OCI-LY1 (cell line): ENCODE results near the gene CDC42EP4.

Source experiments
- H2AFZ ChIP-seq: fragments of 200-600 bp; sonication (generic), shearing (Covaris generic); 2 replicates; pipeline ENCODE4 v1.6.0; 2014; ENCODE audit warnings: antibody characterized with exemption, mild to moderate bottlenecking, low read length
- H3F3A ChIP-seq: fragments of 200-600 bp; sonication (generic), shearing (Covaris generic); 2 replicates; pipeline ENCODE4 v1.6.0; 2014; ENCODE audit warnings: mild to moderate bottlenecking, antibody characterized with exemption, low read length, moderate library complexity; ENCODE audit not compliant: insufficient read depth
- H3K27ac ChIP-seq: fragments of 200-600 bp; sonication (generic); 2 replicates; pipeline ENCODE4 v1.5.1; 2014; ENCODE audit warnings: low read length, mixed run types, mild to moderate bottlenecking, low read depth; ENCODE audit not compliant: poor library complexity, severe bottlenecking
- H3K27me3 ChIP-seq: fragments of 200-600 bp; sonication (generic); 2 replicates; pipeline ENCODE4 v1.6.0; 2014; ENCODE audit warnings: antibody characterized with exemption, mild to moderate bottlenecking, low read length, moderate library complexity; ENCODE audit not compliant: insufficient read depth
- H3K36me3 ChIP-seq: fragments of 200-600 bp; sonication (generic); 2 replicates; pipeline ENCODE4 v1.6.1; 2014; ENCODE audit warnings: mild to moderate bottlenecking, antibody characterized with exemption, low read length, moderate library complexity, mixed read lengths; ENCODE audit not compliant: insufficient read depth
- H3K4me1 ChIP-seq: fragments of 200-600 bp; sonication (generic); 2 replicates; pipeline ENCODE4 v1.5.1; 2014; ENCODE audit warnings: mild to moderate bottlenecking, low read length, moderate library complexity; ENCODE audit not compliant: insufficient read depth, severe bottlenecking
- H3K4me2 ChIP-seq: fragments of 200-600 bp; sonication (generic), shearing (Covaris generic); 2 replicates; pipeline ENCODE4 v1.6.1; 2014; ENCODE audit warnings: low read length
- H3K4me3 ChIP-seq: fragments of 200-600 bp; sonication (generic); 2 replicates; pipeline ENCODE4 v1.5.1; 2014; ENCODE audit warnings: low read length, low read depth, mild to moderate bottlenecking, mixed read lengths; ENCODE audit not compliant: poor library complexity, severe bottlenecking
- H3K79me2 ChIP-seq: fragments of 200-600 bp; shearing (Covaris generic); 2 replicates; pipeline ENCODE4 v1.6.1; 2016; ENCODE audit warnings: mixed run types, low read length, mixed read lengths; ENCODE audit not compliant: insufficient read depth
- H3K9ac ChIP-seq: fragments of 200-600 bp; sonication (generic), shearing (Covaris generic); 2 replicates; pipeline ENCODE4 v1.6.1; 2014; ENCODE audit warnings: mild to moderate bottlenecking, low read length, mixed read lengths
- H3K9me2 ChIP-seq: fragments of 200-600 bp; sonication (generic), shearing (Covaris generic); 2 replicates; pipeline ENCODE4 v1.6.1; 2014; ENCODE audit warnings: low read depth, mild to moderate bottlenecking, low read length, mixed read lengths
- H3K9me3 ChIP-seq: fragments of 200-600 bp; shearing (Covaris generic); 2 replicates; pipeline ENCODE4 v1.6.1; 2014; ENCODE audit warnings: low read length, mixed read lengths
- H4K20me1 ChIP-seq: fragments of 200-600 bp; sonication (generic), shearing (Covaris generic); 2 replicates; pipeline ENCODE4 v1.6.0; 2016; ENCODE audit warnings: mild to moderate bottlenecking, low read length; ENCODE audit not compliant: insufficient read depth
- EZH2 ChIP-seq: fragments of 200-600 bp; sonication (generic), shearing (Covaris generic); IDR thresholded peaks from 2 replicates; pipeline ENCODE4 v1.8.0; 2017; ENCODE audit warnings: borderline replicate concordance, mixed run types, mild to moderate bottlenecking, antibody characterized with exemption, low read length, moderate library complexity, mixed read lengths
- TF ChIP-seq, protein P1 (sequence below): fragments of 200-600 bp; sonication (generic), shearing (Covaris generic); IDR thresholded peaks from 2 replicates; pipeline ENCODE4 v1.5.1; 2017; ENCODE audit warnings: mild to moderate bottlenecking, antibody characterized with exemption, low read length, moderate library complexity, mixed read lengths

CDC42EP4 gene

DNA sequence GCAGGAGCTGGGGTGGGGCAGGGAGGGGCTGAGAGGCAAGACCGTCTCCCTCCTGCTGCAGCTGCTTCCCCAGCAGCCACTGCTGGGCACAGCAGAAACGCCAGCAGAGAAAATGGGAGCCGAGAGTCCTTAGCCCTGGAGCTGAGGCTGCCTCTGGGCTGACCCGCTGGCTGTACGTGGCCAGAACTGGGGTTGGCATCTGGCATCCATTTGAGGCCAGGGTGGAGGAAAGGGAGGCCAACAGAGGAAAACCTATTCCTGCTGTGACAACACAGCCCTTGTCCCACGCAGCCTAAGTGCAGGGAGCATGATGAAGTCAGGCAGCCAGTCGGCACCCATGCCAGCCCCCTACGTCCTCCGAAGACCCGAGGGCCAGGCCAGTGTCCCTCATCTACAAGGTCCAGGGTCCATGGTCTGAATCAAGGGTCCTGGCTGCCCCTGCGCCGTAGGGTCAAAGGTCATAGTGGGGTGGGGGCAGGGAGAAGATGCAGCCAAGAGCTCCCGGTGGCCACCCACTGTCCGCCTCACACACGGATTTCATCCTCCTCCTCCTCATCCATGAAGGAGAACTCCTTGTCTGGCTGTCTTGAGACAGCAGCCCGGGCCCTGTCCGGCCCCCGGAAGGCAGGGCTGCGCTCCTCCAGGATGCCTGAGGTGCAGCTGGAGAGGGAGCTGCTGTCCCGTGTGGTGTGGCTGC, 26.7 kb downstream of the CDC42EP4 start:
- Histone ChIP-seq H3K9me2 (no peaks in the 10 kb centered on the region), H3K79me2 (no peaks in the 10 kb centered on the region), H3K9me3 (no peaks in the 10 kb centered on the region), H3K9ac (no peak overlapping the region), H3K4me3 (no peak overlapping the region), H4K20me1 (no peaks in the 10 kb centered on the region), H3K4me2 (no peak overlapping the region), H2AFZ (no peak overlapping the region), H3K27me3 (no peaks in the 10 kb centered on the region; the same call in none of the 2 replicates), H3K36me3 (no peaks in the 10 kb centered on the region), H3K4me1 (no peaks in the 10 kb centered on the region), H3F3A (no peaks in the 10 kb centered on the region), H3K27ac (no peak overlapping the region)
- no peak for TF ChIP-seq EZH2
- TF ChIP-seq, protein P1, sequence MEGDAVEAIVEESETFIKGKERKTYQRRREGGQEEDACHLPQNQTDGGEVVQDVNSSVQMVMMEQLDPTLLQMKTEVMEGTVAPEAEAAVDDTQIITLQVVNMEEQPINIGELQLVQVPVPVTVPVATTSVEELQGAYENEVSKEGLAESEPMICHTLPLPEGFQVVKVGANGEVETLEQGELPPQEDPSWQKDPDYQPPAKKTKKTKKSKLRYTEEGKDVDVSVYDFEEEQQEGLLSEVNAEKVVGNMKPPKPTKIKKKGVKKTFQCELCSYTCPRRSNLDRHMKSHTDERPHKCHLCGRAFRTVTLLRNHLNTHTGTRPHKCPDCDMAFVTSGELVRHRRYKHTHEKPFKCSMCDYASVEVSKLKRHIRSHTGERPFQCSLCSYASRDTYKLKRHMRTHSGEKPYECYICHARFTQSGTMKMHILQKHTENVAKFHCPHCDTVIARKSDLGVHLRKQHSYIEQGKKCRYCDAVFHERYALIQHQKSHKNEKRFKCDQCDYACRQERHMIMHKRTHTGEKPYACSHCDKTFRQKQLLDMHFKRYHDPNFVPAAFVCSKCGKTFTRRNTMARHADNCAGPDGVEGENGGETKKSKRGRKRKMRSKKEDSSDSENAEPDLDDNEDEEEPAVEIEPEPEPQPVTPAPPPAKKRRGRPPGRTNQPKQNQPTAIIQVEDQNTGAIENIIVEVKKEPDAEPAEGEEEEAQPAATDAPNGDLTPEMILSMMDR: no peak

DNA sequence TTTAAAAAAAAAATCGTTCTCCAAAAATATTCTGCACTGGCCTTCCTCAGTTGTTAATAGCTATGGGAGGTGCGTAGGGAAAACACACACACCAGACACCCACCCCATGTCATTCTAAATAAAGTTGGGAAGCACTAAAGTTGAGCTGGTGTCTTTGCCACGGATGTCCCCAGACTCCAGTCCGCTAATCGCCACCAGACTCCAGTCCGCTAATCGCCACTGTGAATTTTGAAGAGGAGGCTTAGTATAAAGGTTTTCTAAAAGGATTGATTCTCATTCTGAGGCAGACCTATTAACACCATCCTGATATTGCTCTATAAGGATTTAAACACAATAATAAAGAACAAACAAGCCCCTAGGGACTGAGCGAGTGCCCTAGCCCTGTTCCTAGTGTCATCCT, 27.4 kb downstream of the CDC42EP4 start:
- no peaks in the 10 kb centered on the region for H3K9me3 ChIP-seq
- H3K79me2 ChIP-seq: no peaks in the 10 kb centered on the region
- TF ChIP-seq EZH2: no peak
- TF ChIP-seq, protein P1: no peak
- H3K36me3 ChIP-seq: no peaks in the 10 kb centered on the region
- no peaks in the 10 kb centered on the region for H3K9me2 ChIP-seq
- no peaks in the 10 kb centered on the region for H4K20me1 ChIP-seq
- H3F3A ChIP-seq: no peaks in the 10 kb centered on the region
- H3K4me1 ChIP-seq: no peaks in the 10 kb centered on the region
- H3K4me3 ChIP-seq: no peak overlapping the region
- no peak overlapping the region for H3K9ac ChIP-seq
- no peak overlapping the region for H3K27ac ChIP-seq
- no peak overlapping the region for H3K4me2 ChIP-seq
- H2AFZ ChIP-seq: no peak overlapping the region
- H3K27me3 ChIP-seq: no peaks in the 10 kb centered on the region; the same call in none of the 2 replicates

DNA sequence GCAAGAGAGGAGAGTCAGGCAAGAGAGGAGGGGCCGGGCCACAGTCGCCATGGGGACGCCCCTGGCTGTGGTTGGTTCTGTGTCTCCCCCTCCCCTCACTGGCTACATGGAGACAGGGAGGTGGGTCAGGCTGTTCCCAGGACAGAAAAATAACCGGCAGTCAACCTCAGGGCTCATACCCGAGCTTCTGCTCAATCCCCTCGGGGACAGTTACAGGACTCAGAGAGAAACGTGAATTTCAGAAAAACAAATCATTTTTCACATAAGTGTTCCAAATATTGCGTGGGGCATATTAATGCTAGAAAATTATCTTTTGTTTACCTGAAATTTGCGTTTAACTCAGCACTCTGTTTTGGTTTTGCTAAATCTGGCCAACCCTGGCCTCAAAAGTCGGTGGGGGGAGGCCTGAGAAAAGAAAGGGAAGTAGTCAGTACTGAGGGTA, 27.9 kb downstream of the CDC42EP4 start:
- Histone ChIP-seq H3K27me3 (no peaks in the 10 kb centered on the region; the same call in none of the 2 replicates), H3K9ac (no peak overlapping the region), H3K9me2 (no peaks in the 10 kb centered on the region), H3F3A (no peaks in the 10 kb centered on the region), H3K79me2 (no peaks in the 10 kb centered on the region), H3K4me3 (no peak overlapping the region), H2AFZ (no peak overlapping the region), H3K4me2 (no peak overlapping the region), H4K20me1 (no peaks in the 10 kb centered on the region), H3K9me3 (no peaks in the 10 kb centered on the region), H3K36me3 (no peaks in the 10 kb centered on the region), H3K27ac (no peak overlapping the region), H3K4me1 (no peaks in the 10 kb centered on the region)
- TF ChIP-seq, protein P1: no peak
- TF ChIP-seq EZH2: no peak
